ENCODE data around the gene EFCAB7.

The EFCAB7 gene, protein sequence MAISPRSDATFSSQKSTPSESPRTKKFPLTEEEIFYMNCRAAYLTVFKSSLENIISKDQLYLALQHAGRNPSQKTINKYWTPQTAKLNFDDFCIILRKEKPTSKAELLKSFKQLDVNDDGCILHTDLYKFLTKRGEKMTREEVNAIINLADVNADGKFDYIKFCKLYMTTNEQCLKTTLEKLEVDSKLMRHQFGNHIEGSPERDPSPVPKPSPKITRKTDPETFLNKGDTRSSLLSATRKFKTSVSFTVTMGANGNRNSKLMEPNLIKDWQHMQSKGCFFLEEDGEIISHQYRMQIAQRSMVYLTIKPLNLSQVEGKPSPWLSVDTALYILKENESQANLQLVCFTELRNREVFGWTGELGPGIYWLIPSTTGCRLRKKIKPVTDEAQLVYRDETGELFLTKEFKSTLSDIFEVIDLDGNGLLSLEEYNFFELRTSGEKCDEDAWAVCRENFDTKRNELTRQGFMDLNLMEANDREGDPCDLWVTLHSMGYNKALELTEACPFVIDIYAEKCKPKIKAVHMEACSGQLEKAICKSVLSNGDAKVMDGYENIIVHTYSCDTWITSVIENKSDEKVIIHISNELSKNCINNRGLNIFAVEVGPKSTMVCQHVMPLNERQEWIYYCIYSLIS

DNA sequence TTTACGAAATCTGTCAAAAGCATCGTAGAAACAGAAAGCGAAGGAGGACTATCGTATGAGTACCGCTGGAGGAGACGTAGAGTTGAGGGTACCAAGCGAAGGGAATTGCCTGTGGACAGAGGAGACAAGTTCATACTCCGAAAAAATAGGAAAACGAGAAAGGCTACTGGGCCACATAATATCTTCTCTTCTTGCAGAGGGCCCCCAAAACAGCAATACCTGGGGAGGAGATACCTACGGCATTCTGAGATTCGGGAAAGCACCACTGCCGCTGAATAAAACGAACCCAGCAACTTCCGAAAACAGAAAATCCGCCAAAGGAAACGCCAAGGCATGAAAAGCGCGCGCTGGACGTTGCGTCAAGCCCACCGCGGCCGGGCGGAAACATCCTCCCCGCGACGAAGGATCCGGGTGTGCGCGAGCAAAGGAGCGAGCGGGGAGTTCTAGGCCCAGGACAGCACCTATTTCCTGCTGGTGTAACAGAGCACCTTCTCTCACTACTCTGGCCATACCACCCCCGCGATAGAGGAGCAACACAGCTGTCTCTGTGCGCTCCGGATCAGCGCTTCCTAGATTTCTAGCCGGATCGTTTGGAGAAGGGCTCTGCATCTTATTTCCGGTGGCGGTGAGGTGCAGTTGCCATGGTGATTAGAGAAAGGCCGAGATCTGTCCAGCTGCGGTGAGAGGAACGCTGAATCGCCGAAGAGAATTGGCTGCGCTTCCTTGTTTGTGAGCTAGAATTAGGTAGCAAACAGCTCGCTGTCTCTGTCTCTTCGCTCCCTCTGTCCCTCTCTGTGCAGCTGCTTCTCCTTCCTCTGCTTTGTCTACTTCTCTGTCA, at the start of gene EFCAB7, which contains the start of gene ITGB3BP:
TSS of gene EFCAB7 (plus strand) at position 635 of the 838 bp plus-strand sequence. CDS start 2,048 bp downstream, outside the sequence.
TSS of gene ITGB3BP (minus strand) at position 335 of the 838 bp plus-strand sequence. CDS start at position 243, 92 bp downstream.
- peak; percentile 95 for DNase-seq (ENCODE audit: extremely low read depth, insufficient read length)
- H3K27me3 ChIP-seq (replicated peaks; ENCODE audit: control insufficient read depth, insufficient read depth, low read length), result no peaks in the 10 kb centered on the region
- H3K36me3 ChIP-seq (ENCODE audit: control insufficient read depth, insufficient read depth, low read length), result no peaks in the 10 kb centered on the region
- peak within 1 kb of the TSS; percentile 76 for H3K4me3 ChIP-seq (replicated peaks; ENCODE audit: low read depth, low read length)
- no peak for TF ChIP-seq CTCF (IDR thresholded peaks at IDR 0.05; ENCODE audit: insufficient read depth, low read length, poor library complexity, severe bottlenecking)

- Histone ChIP-seq H3K36me3 (ENCODE audit: control insufficient read depth, insufficient read depth, low read length) (peaks cover 2% of the 10 kb centered on the region), H3K4me3 (replicated peaks; ENCODE audit: low read depth, low read length) (no peak overlapping the region), H3K27me3 (replicated peaks; ENCODE audit: control insufficient read depth, insufficient read depth, low read length) (no peaks in the 10 kb centered on the region)
- DNase-seq (ENCODE audit: extremely low read depth, insufficient read length), result no peak
- TF ChIP-seq CTCF (IDR thresholded peaks at IDR 0.05; ENCODE audit: insufficient read depth, low read length, poor library complexity, severe bottlenecking), result no peak
These were observed 47.6 kb upstream of the EFCAB7 start for GRCh38 chr1:63475761-63476160.

DNA sequence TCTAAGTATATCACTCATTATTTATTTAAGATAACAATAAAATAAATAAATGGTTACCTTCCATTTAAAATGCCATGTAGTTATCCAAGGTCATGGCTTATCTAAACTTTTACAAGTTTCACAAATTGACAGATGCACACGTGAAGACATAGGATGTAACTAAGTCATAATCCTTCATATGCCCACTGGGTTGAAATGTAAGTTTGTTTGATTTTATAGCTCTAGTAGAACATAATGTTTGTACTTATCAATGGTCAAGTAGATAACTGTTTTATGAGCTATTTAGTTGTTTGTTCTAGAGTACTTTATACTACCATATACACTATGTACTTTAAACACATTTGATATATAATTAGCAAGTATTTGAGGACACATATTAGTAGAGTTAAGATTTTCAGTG, 43.3 kb upstream of the EFCAB7 start:
- no peaks in the 10 kb centered on the region for H3K27me3 ChIP-seq (replicated peaks; ENCODE audit: control insufficient read depth, insufficient read depth, low read length)
- TF ChIP-seq CTCF (IDR thresholded peaks at IDR 0.05; ENCODE audit: insufficient read depth, low read length, poor library complexity, severe bottlenecking), result no peak
- peaks cover 2% of the 10 kb centered on the region for H3K36me3 ChIP-seq (ENCODE audit: control insufficient read depth, insufficient read depth, low read length)
- no peak for DNase-seq (ENCODE audit: extremely low read depth, insufficient read length)
- H3K4me3 ChIP-seq (replicated peaks; ENCODE audit: low read depth, low read length), result no peak overlapping the region

GRCh38 chr1:63486629-63487028, 36.7 kb upstream of the EFCAB7 start:
- no peak for DNase-seq (ENCODE audit: extremely low read depth, insufficient read length)
- TF ChIP-seq CTCF (IDR thresholded peaks at IDR 0.05; ENCODE audit: insufficient read depth, low read length, poor library complexity, severe bottlenecking), result no peak
- H3K27me3 ChIP-seq (replicated peaks; ENCODE audit: control insufficient read depth, insufficient read depth, low read length), result no peaks in the 10 kb centered on the region
- no peaks in the 10 kb centered on the region for H3K36me3 ChIP-seq (ENCODE audit: control insufficient read depth, insufficient read depth, low read length)
- no peak overlapping the region for H3K4me3 ChIP-seq (replicated peaks; ENCODE audit: low read depth, low read length)

GRCh38 chr1:63487336-63488065, 35.8 kb upstream of the EFCAB7 start:
- H3K36me3 ChIP-seq (ENCODE audit: control insufficient read depth, insufficient read depth, low read length), result no peaks in the 10 kb centered on the region
- DNase-seq (ENCODE audit: extremely low read depth, insufficient read length), result no peak
- no peak overlapping the region for H3K4me3 ChIP-seq (replicated peaks; ENCODE audit: low read depth, low read length)
- TF ChIP-seq CTCF (IDR thresholded peaks at IDR 0.05; ENCODE audit: insufficient read depth, low read length, poor library complexity, severe bottlenecking), result no peak
- no peaks in the 10 kb centered on the region for H3K27me3 ChIP-seq (replicated peaks; ENCODE audit: control insufficient read depth, insufficient read depth, low read length)
